GM10266 (cell line): Measurements from ENCODE around the gene PARP6.
A peak's percentile ranks its signal among the peaks of the same experiment; 100 is the strongest.

ENCODE experiments used
- DNase-seq: peaks from one replicate; pipeline ENCODE4 v3.0.0; 2012; ENCODE audit errors: extremely low spot score
- CTCF ChIP-seq: IDR thresholded peaks from 2 replicates; pipeline ENCODE4 v1.5.1; 2012; ENCODE audit warnings: mild to moderate bottlenecking, low read depth; ENCODE audit not compliant: control insufficient read depth, insufficient read depth; ENCODE audit errors: missing control alignments

Gene PARP6

GRCh38 chr15:72238586-72238985 lies 33.8 kb downstream of the PARP6 start:
- no peak for DNase-seq
- no peak for TF ChIP-seq CTCF

GRCh38 chr15:72237853-72238224 lies 34.5 kb downstream of the PARP6 start:
- DNase-seq: no peak

GRCh38 chr15:72237029-72237852 lies 35.1 kb downstream of the PARP6 start:
- DNase-seq: peak; percentile 55
- TF ChIP-seq CTCF: no peak

More at GRCh38 chr15:72237853-72238224, 34.5 kb downstream of the PARP6 start:
- TF ChIP-seq CTCF: no peak

- TF ChIP-seq CTCF: no peak
- no peak for DNase-seq
Observed at GRCh38 chr15:72236381-72237003, 35.9 kb downstream of the PARP6 start.

- TF ChIP-seq CTCF: no peak
- DNase-seq: no peak
Observed at GRCh38 chr15:72235298-72235697, 37.1 kb downstream of the PARP6 start.

- DNase-seq: no peak
- no peak for TF ChIP-seq CTCF
Observed at GRCh38 chr15:72233769-72234168, 38.6 kb downstream of the PARP6 start.
